K562 (cell line): ENCODE measurements around the gene LENEP. TPM values are rescaled to one million over a fixed set of nuclear protein-coding genes. Genes with fewer than 3 reads are reported as not detected.
A peak's percentile ranks its signal among the peaks of the same experiment; 100 is the strongest.

Experiments used
- ATAC-seq: fragments of 200-7000 bp; cut with Tn5 transposase; 3 replicates; pipeline ENCODE4 v1.9.1; 2020; ENCODE audit warnings: moderate library complexity
- BruUV-seq: library from RNA; stranded (reverse); fragments of 400-500 nt; replicated peaks from 2 replicates; lab custom pipeline; 2021; lab: Mats Ljungman, UMichigan
- CTCF ChIA-PET: fragments of 300-600 bp; formaldehyde crosslinking; extraction: SDS; loops from one replicate; lab custom pipeline; 2021; ENCODE audit warnings: low intra/inter-chr PET ratio; lab: Yijun Ruan, JAX
- POLR2A ChIA-PET: fragments of 300-600, 350-650 bp; sonication (Branson Sonifier 250); formaldehyde crosslinking; extraction: SDS; loops from one replicate; lab custom pipeline; 2021; ENCODE audit warnings: antibody characterized with exemption, inconsistent platforms; lab: Yijun Ruan, JAX
- DNase-seq, 4 experiments: peaks; one replicate each; pipeline versions ENCODE4 v3.0.0 to v3.0.0-alpha.2; 2011 to 2018; ENCODE audit warnings: low spot score in 3 of 4, mixed read lengths in 3 of 4; ENCODE audit errors: extremely low read depth in 1 of 4
- FAIRE-seq: peaks from 2 replicates; lab custom pipeline; 2011; peaks lifted over from hg19 to GRCh38; lab: Jason Lieb, UNC
- H2AFZ ChIP-seq: 2 replicates; pipeline ENCODE4 v1.6.0; 2011; ENCODE audit warnings: low read depth, low read length, control low read depth, inconsistent platforms
- H3K27ac ChIP-seq: fragments of 200-600 bp; 3 replicates; pipeline ENCODE4 v1.8.0; 2011; ENCODE audit warnings: low read depth, mild to moderate bottlenecking, control low read depth, inconsistent platforms, low read length, moderate library complexity, mixed read lengths; ENCODE audit errors: extremely low read depth
- H3K27me3 ChIP-seq, 2 experiments: fragments of 300-600 bp in 1 of 2; 2 replicates in 1 of 2; 3 replicates in 1 of 2; pipeline versions ENCODE4 v1.6.0 to v1.8.0; 2011; ENCODE audit warnings: inconsistent platforms in 2 of 2, low read length in 2 of 2, mild to moderate bottlenecking in 1 of 2, mixed read lengths in 1 of 2, moderate library complexity in 1 of 2; ENCODE audit not compliant: control insufficient read depth in 2 of 2, insufficient read depth in 2 of 2
- H3K36me3 ChIP-seq: fragments of 300-600 bp; 3 replicates; pipeline ENCODE4 v1.8.0; 2011; ENCODE audit warnings: mild to moderate bottlenecking, low read length, inconsistent platforms; ENCODE audit not compliant: control insufficient read depth, insufficient read depth
- H3K4me1 ChIP-seq, 2 experiments: fragments of 200-600 bp in 1 of 2; replicated peaks in 1 of 2; 2 replicates in 1 of 2; 3 replicates in 1 of 2; pipeline versions ENCODE4 v1.5.1 to v1.8.0; 2011; ENCODE audit warnings: inconsistent platforms in 2 of 2, low read length in 2 of 2, mild to moderate bottlenecking in 1 of 2, mixed read lengths in 1 of 2, moderate library complexity in 1 of 2; ENCODE audit not compliant: control insufficient read depth in 2 of 2, insufficient read depth in 2 of 2
- H3K4me2 ChIP-seq: 2 replicates; pipeline ENCODE4 v1.6.1; 2011; ENCODE audit warnings: low read length, control low read depth, inconsistent platforms, mixed read lengths; ENCODE audit not compliant: insufficient read depth
- H3K4me3 ChIP-seq: fragments of 200-600 bp; sonication (generic), shearing (Covaris generic); 2 replicates; pipeline ENCODE4 v1.5.1; 2016; ENCODE audit warnings: control low read depth, inconsistent platforms
- H3K79me2 ChIP-seq: fragments of 200-600 bp; 3 replicates; pipeline ENCODE4 v1.8.0; 2011; ENCODE audit warnings: low read length, inconsistent platforms; ENCODE audit not compliant: control insufficient read depth, insufficient read depth
- H3K9ac ChIP-seq, 2 experiments: 2 replicates each; pipeline versions ENCODE4 v1.6.0 to v1.6.1; 2011; ENCODE audit warnings: low read depth in 2 of 2, low read length in 2 of 2, control low read depth in 1 of 2, inconsistent platforms in 1 of 2, mild to moderate bottlenecking in 1 of 2, mixed read lengths in 1 of 2; ENCODE audit not compliant: insufficient read depth in 1 of 2
- H3K9me1 ChIP-seq: one replicate; pipeline ENCODE4 v1.6.0; 2011; ENCODE audit warnings: inconsistent platforms, mild to moderate bottlenecking, low read length, moderate library complexity; ENCODE audit not compliant: control insufficient read depth, insufficient read depth
- H3K9me3 ChIP-seq: replicated peaks from 2 replicates; pipeline ENCODE4 v1.5.1; 2011; ENCODE audit warnings: low read depth, low read length, inconsistent platforms; ENCODE audit not compliant: control insufficient read depth, insufficient read depth
- H4K20me1 ChIP-seq: replicated peaks from 2 replicates; pipeline ENCODE4 v1.6.1; 2011; ENCODE audit warnings: low read length, inconsistent platforms, mixed read lengths; ENCODE audit not compliant: control insufficient read depth, insufficient read depth
- CAMTA2 ChIP-seq: fragments of 250-450 bp; sonication (Bioruptor Pico); conservative IDR thresholded peaks from 2 replicates; pipeline ENCODE4 v1.5.1; 2022
- EHMT2 ChIP-seq: fragments of 450-650 bp; IDR thresholded peaks from 2 replicates; pipeline ENCODE4 v1.6.1; 2018; ENCODE audit warnings: antibody characterized with exemption
- EP300 ChIP-seq: IDR thresholded peaks from 2 replicates; pipeline ENCODE4 v1.6.1; 2012; ENCODE audit warnings: low read length, improper control_type of control experiment
- HNRNPL ChIP-seq: fragments of 200-400 bp; formaldehyde crosslinking; IDR thresholded peaks from 2 replicates; pipeline ENCODE4 v1.6.1; 2017; ENCODE audit warnings: low read depth, mild to moderate bottlenecking, low read length
- HOXB6 ChIP-seq: fragments of 250-450 bp; sonication (Bioruptor Pico); IDR thresholded peaks from 2 replicates; pipeline ENCODE4 v1.5.1; 2022; ENCODE audit warnings: mild to moderate bottlenecking, borderline replicate concordance
- IFI16 ChIP-seq: fragments of 250-450 bp; sonication (Bioruptor Pico); IDR thresholded peaks from 2 replicates; pipeline ENCODE4 v2.1.2; 2022; ENCODE audit warnings: mild to moderate bottlenecking, inconsistent platforms
- KLF1 ChIP-seq: fragments of 450-650 bp; IDR thresholded peaks from 2 replicates; pipeline ENCODE4 v1.6.1; 2016; ENCODE audit warnings: missing genetic modification characterization, missing compliant biosample characterization
- MYBL2 ChIP-seq, 2 experiments: fragments of 450-650 bp in 1 of 2; sonication (generic) in 1 of 2; formaldehyde crosslinking in 1 of 2; IDR thresholded peaks; 2 replicates each; pipeline versions ENCODE4 v1.6.1 to v1.8.1; 2017 to 2022; ENCODE audit warnings: borderline replicate concordance in 1 of 2, inconsistent platforms in 1 of 2, low read depth in 1 of 2, mild to moderate bottlenecking in 1 of 2, missing genetic modification reagents in 1 of 2, moderate library complexity in 1 of 2
- MYNN ChIP-seq, 2 experiments: sonication (generic); formaldehyde crosslinking in 1 of 2; IDR thresholded peaks; 2 replicates each; pipeline versions ENCODE4 v1.5.0 to v1.6.1; 2016 to 2020; ENCODE audit warnings: antibody characterized with exemption in 1 of 2, missing genetic modification reagents in 1 of 2
- RBM39 ChIP-seq: fragments of 200-400 bp; formaldehyde crosslinking; optimal IDR thresholded peaks from 2 replicates; pipeline ENCODE3; 2018; ENCODE audit warnings: low read depth, low read length
- TEAD1 ChIP-seq, 2 experiments: fragments of 450-650 bp in 1 of 2; sonication (generic) in 1 of 2; formaldehyde crosslinking; IDR thresholded peaks; 2 replicates each; pipeline versions ENCODE4 v1.4.0 to v1.8.0; 2020 to 2022; ENCODE audit warnings: mild to moderate bottlenecking in 2 of 2, missing genetic modification reagents in 1 of 2
- YY1 ChIP-seq, 3 experiments: IDR thresholded peaks; 2 replicates each; pipeline ENCODE4 v1.6.1; 2011; ENCODE audit warnings: low read length in 2 of 3, mild to moderate bottlenecking in 2 of 3, moderate library complexity in 2 of 3, borderline replicate concordance in 1 of 3, control low read depth in 1 of 3, low read depth in 1 of 3; ENCODE audit not compliant: insufficient read depth in 3 of 3, insufficient replicate concordance in 2 of 3, control insufficient read depth in 1 of 3, insufficient read length in 1 of 3; ENCODE audit errors: extremely low read depth in 1 of 3
- ZNF134 ChIP-seq: fragments of 250-450 bp; sonication (Bioruptor Pico); conservative IDR thresholded peaks from 2 replicates; pipeline ENCODE4 v1.4.0; 2020
- ZNF175 ChIP-seq: fragments of 200-800 bp; sonication (Bioruptor generic); IDR thresholded peaks from 2 replicates; pipeline ENCODE4 v1.6.1; 2016; ENCODE audit warnings: low read depth, mild to moderate bottlenecking, missing genetic modification characterization, missing compliant biosample characterization
- WGBS: fragments of 100-300 bp; shearing (Covaris generic); methylation state at CpG from one replicate; pipeline ENCODE4 v1.1.6; 2016; ENCODE audit warnings: low coverage, mixed read lengths; ENCODE audit not compliant: insufficient coverage; ENCODE audit errors: missing lambda C conversion rate; 5-methylcytosine and 5-hydroxymethylcytosine counted together
- in situ Hi-C: fragments of 300-500 bp; cut with MboI; formaldehyde crosslinking; loops from 4 replicates; pipeline ENCODE4 v1.15.0; 2018; ENCODE audit warnings: inconsistent platforms, mixed read lengths
- intact Hi-C: fragments of 100-400 bp; cut with micrococcal nuclease; formaldehyde crosslinking; loops from 2 replicates; pipeline ENCODE4 v1.14.2; 2022
- polyA plus RNA-seq, 8 experiments: library from polyadenylated mRNA; depleted of rRNA in 4 of 8; stranded (reverse) in 5 of 8; unstranded in 3 of 8; fragments of >200 nt; fragmentation: Nextera tagmentation in 2 of 8; fragmentation: Illumina TruSeq in 1 of 8; extraction: Ambion mirVana in 2 of 8; extraction: Trizol in 1 of 8; gene quantifications; 2 replicates each; pipeline versions ENCODE4 v1.2.1 to v1.2.3, GENCODE V29; 2011 to 2014; ENCODE audit warnings: inconsistent platforms in 1 of 8, missing spikeins in 1 of 8
- total RNA-seq, 7 experiments: library from RNA; depleted of rRNA in 6 of 7; stranded (reverse); fragments of >200 nt in 6 of 7; fragmentation: Illumina TruSeq in 2 of 7; extraction: Trizol in 2 of 7; gene quantifications; 2 replicates each; pipeline versions ENCODE4 v1.2.1 to v1.2.3, GENCODE V29; 2011 to 2021; ENCODE audit warnings: low replicate concordance in 1 of 7
- TF ChIP-seq, protein P1 (sequence below): fragments of 250-450 bp; sonication (Bioruptor Pico); IDR thresholded peaks from 2 replicates; pipeline ENCODE4 v1.4.0; 2020; ENCODE audit warnings: mild to moderate bottlenecking, moderate library complexity, borderline replicate concordance
- TF ChIP-seq, protein P2 (sequence below): fragments of 450-650 bp; formaldehyde crosslinking; IDR thresholded peaks from 2 replicates; pipeline ENCODE4 v1.4.0; 2022; ENCODE audit warnings: mild to moderate bottlenecking, moderate library complexity
- TF ChIP-seq, protein P3 (sequence below): fragments of 450-650 bp; conservative IDR thresholded peaks from 2 replicates; pipeline ENCODE4 v1.6.1; 2016; ENCODE audit warnings: missing genetic modification characterization, low read depth, mild to moderate bottlenecking, control low read depth, missing compliant biosample characterization

The LENEP gene
- total and polyA plus RNA-seq, 9 of the 15 experiments (the other 6 are each of a cell fraction or from before 2014, with no cell fraction given), result 0.23 to 0.87 (median 0.67) TPM; not detected in 5

DNA sequence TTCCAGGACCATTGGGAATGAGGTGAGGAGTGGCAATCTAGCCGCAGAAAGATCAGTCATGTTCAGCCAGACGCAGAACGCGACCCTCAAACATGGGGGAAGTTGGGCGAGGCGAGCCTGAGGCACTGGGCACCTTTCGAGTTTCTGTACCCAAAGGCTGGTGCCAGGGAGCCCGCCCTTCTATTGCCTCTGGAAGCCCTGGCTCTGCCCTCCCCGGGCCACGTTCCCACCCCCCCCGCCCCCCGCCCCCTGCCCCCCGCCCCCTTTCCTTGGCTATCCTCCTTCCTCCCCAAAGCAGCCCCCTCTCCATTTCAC lies 7.0 kb downstream of the LENEP start:
- Histone ChIP-seq H3K9me3 (no peaks in the 10 kb centered on the region), H3K4me2 (peak overlapping the region; percentile 98), H3K36me3 (peaks cover 11% of the 10 kb centered on the region; the same call in 2 of the 3 replicates), H3K27me3 (no peaks in the 10 kb centered on the region), H2AFZ (peak overlapping the region; percentile 18; the same call in 1 of the 2 replicates), H3K9ac (peak overlapping the region; percentile 90 to 96), H3K4me1 (peaks cover 32 to 60% of the 10 kb centered on the region in 2 experiments), H3K27ac (peak overlapping the region; percentile 97), H3K9me1 (no peaks in the 10 kb centered on the region), H3K79me2 (peaks cover 35% of the 10 kb centered on the region), H4K20me1 (no peaks in the 10 kb centered on the region), H3K4me3 (peak overlapping the region; percentile 71)
- 6% methylated on average over 3 of the region's 13 CpGs for WGBS
- POLR2A ChIA-PET, result interaction anchor here (0.6 to 8.2 kb wide), 12 partner anchors 11 to 1073 kb away, joined by 3 to 80 read pairs (median 4); partner anchors contain the start of genes FLAD1 and SHC1
- no peak for ATAC-seq
- intact Hi-C loops, result loop anchor here (2.0 to 5.0 kb wide), 4 partner anchors 40 to 443 kb away; partner anchors contain the start of genes EFNA3, PYGO2 and UBE2Q1
- FAIRE-seq, result no peak
- CTCF ChIA-PET, result interaction anchor here (0.7 to 1.6 kb wide), 4 partner anchors 17 to 1489 kb away, joined by 3 to 6 read pairs (median 5); partner anchors contain the start of gene PYGO2
- no TSS peak for BruUV-seq
- DNase-seq, result no peak
- in situ Hi-C loops, result no loop called here
- TF ChIP-seq HOXB6 (CRISPR knock-in tag), result no peak
- TF ChIP-seq EP300, result no peak
- TF ChIP-seq EHMT2, result no peak
- TF ChIP-seq YY1 (IDR thresholded peaks at IDR 0.05; ENCODE audit: borderline replicate concordance in 1 of 3, control insufficient read depth in 1 of 3, extremely low read depth in 1 of 3, insufficient read depth in 3 of 3, insufficient read length in 1 of 3, insufficient replicate concordance in 2 of 3, low read depth in 1 of 3, low read length in 2 of 3), result no peak
- TF ChIP-seq KLF1 (tag), result no peak
- TF ChIP-seq ZNF175 (CRISPR knock-in tag), result no peak
- no peak for TF ChIP-seq RBM39
- no peak for TF ChIP-seq TEAD1 (CRISPR knock-in tag; IDR thresholded peaks at IDR 0.05)
- TF ChIP-seq HNRNPL, result peak; percentile 70; the same call in 1 of the 2 replicates
- TF ChIP-seq ZNF134 (CRISPR knock-in tag), result no peak
- TF ChIP-seq, protein P1, sequence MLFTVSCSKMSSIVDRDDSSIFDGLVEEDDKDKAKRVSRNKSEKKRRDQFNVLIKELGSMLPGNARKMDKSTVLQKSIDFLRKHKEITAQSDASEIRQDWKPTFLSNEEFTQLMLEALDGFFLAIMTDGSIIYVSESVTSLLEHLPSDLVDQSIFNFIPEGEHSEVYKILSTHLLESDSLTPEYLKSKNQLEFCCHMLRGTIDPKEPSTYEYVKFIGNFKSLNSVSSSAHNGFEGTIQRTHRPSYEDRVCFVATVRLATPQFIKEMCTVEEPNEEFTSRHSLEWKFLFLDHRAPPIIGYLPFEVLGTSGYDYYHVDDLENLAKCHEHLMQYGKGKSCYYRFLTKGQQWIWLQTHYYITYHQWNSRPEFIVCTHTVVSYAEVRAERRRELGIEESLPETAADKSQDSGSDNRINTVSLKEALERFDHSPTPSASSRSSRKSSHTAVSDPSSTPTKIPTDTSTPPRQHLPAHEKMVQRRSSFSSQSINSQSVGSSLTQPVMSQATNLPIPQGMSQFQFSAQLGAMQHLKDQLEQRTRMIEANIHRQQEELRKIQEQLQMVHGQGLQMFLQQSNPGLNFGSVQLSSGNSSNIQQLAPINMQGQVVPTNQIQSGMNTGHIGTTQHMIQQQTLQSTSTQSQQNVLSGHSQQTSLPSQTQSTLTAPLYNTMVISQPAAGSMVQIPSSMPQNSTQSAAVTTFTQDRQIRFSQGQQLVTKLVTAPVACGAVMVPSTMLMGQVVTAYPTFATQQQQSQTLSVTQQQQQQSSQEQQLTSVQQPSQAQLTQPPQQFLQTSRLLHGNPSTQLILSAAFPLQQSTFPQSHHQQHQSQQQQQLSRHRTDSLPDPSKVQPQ (CRISPR knock-in tag), result no peak
- TF ChIP-seq, protein P2, sequence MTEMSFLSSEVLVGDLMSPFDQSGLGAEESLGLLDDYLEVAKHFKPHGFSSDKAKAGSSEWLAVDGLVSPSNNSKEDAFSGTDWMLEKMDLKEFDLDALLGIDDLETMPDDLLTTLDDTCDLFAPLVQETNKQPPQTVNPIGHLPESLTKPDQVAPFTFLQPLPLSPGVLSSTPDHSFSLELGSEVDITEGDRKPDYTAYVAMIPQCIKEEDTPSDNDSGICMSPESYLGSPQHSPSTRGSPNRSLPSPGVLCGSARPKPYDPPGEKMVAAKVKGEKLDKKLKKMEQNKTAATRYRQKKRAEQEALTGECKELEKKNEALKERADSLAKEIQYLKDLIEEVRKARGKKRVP (CRISPR knock-in tag), result peak; percentile 48; the same call in 1 of the 2 replicates
- no peak for TF ChIP-seq CAMTA2 (CRISPR knock-in tag)
- TF ChIP-seq, protein P3, sequence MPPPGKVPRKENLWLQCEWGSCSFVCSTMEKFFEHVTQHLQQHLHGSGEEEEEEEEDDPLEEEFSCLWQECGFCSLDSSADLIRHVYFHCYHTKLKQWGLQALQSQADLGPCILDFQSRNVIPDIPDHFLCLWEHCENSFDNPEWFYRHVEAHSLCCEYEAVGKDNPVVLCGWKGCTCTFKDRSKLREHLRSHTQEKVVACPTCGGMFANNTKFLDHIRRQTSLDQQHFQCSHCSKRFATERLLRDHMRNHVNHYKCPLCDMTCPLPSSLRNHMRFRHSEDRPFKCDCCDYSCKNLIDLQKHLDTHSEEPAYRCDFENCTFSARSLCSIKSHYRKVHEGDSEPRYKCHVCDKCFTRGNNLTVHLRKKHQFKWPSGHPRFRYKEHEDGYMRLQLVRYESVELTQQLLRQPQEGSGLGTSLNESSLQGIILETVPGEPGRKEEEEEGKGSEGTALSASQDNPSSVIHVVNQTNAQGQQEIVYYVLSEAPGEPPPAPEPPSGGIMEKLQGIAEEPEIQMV, result no peak
- TF ChIP-seq MYNN (IDR thresholded peaks at IDR 0.05), result no peak
- TF ChIP-seq MYNN (CRISPR knock-in tag; IDR thresholded peaks at IDR 0.05), result no peak
- no peak for TF ChIP-seq IFI16 (CRISPR knock-in tag)
- no peak for TF ChIP-seq MYBL2 (IDR thresholded peaks at IDR 0.05; ENCODE audit: low read depth)
- no peak for TF ChIP-seq MYBL2 (CRISPR knock-in tag; IDR thresholded peaks at IDR 0.05; ENCODE audit: borderline replicate concordance)
